ENCODE data around the gene STXBP1. TPM values are rescaled to one million over a fixed set of nuclear protein-coding genes. Genes with fewer than 3 reads are reported as not detected.

The STXBP1 gene
- total and polyA plus RNA-seq, 2 of the 4 experiments (the other 2 are of a cell fraction), result 15.8 to 22.6 TPM

- peak overlapping the region; percentile 84 for H2AFZ ChIP-seq (replicated peaks; ENCODE audit: low read length, poor library complexity)
- no peak for ATAC-seq (ENCODE audit: low read depth)
- H2AK9ac ChIP-seq (replicated peaks; ENCODE audit: low read depth, low read length, poor library complexity), result peak overlapping the region; percentile 71
- dilution Hi-C loops (cut with HindIII; ENCODE audit: low sequenced_read_pairs, unreplicated experiment) (no loop called here), intact Hi-C loops (cut with micrococcal nuclease) (no loop called here), in situ Hi-C loops (cut with MboI; ENCODE audit: low sequenced_read_pairs) (no loop called here)
- WGBS, 2 experiments (ENCODE audit: extremely low coverage in 2 of 2, insufficient read length in 1 of 2), result 11% methylated on average over 21 of the region's 55 CpGs; no CpG with 5 or more reads in 1 of the 2 experiments
- no peaks in the 10 kb centered on the region for H3K36me3 ChIP-seq (ENCODE audit: control insufficient read depth, insufficient read depth, low read length)
- H2BK5ac ChIP-seq (ENCODE audit: low read depth, low read length, poor library complexity, severe bottlenecking), result peak overlapping the region; percentile 78
- no peak overlapping the region for H4K91ac ChIP-seq (ENCODE audit: insufficient read depth, low read depth, low read length)
- H3K4me1 ChIP-seq (ENCODE audit: control insufficient read depth, insufficient read depth, low read length), result peaks cover 11% of the 10 kb centered on the region
- peak overlapping the region; percentile 14; the same call in 1 of the 2 replicates for H3K9ac ChIP-seq (ENCODE audit: low read depth, low read length)
- ChIA-PET CTCF (interaction anchor here (0.6 to 1.2 kb wide), 4 partner anchors 8 to 127 kb away, joined by 3 to 13 read pairs (median 4); partner anchors contain the start of gene TOR2A), POLR2A (ENCODE audit: unreplicated experiment) (no interaction called here)
- peak overlapping the region; percentile 85; the same call in 1 of the 2 replicates for H3K23ac ChIP-seq (ENCODE audit: low read depth, low read length)
- no peak overlapping the region for H3K56ac ChIP-seq (ENCODE audit: extremely low read depth, insufficient read depth, low read length)
- DNase-seq, result peak; percentile 38
- peaks cover 0 to 7% of the 10 kb centered on the region in 2 experiments for H3K79me1 ChIP-seq (ENCODE audit: low read depth in 1 of 2, low read length in 2 of 2)
- peak; percentile 79 for TF ChIP-seq USF2 (IDR thresholded peaks at IDR 0.05; ENCODE audit: low read depth, low read length)
- no peak for TF ChIP-seq CEBPB (IDR thresholded peaks at IDR 0.05; ENCODE audit: low read depth, low read length)
- H2BK15ac ChIP-seq (ENCODE audit: low read depth, low read length), result no peak overlapping the region
- H3K18ac ChIP-seq (ENCODE audit: low read depth, low read length), result peak overlapping the region; percentile 12
- 0 out of 4 replicates have a peak overlapping the region, but pooled peaks of 1 of the 2 experiments have one; percentile 16 for H4K8ac ChIP-seq (ENCODE audit: low read depth in 2 of 2, low read length in 2 of 2)
- H2AK5ac ChIP-seq (ENCODE audit: low read depth, low read length), result peak overlapping the region; percentile 20; the same call in 1 of the 2 replicates
- no peaks in the 10 kb centered on the region for H3K9me3 ChIP-seq (ENCODE audit: control insufficient read depth, insufficient read depth, low read length)
- peak overlapping the region; percentile 55 for H3K4ac ChIP-seq (ENCODE audit: low read depth, low read length)
- no peak overlapping the region for H4K5ac ChIP-seq (ENCODE audit: low read depth, low read length)
- H3K9me1 ChIP-seq (ENCODE audit: insufficient read depth, low read length), result no peaks in the 10 kb centered on the region; the same call in 1 of the 2 replicates
- peak overlapping the region; percentile 4; the same call in 1 of the 2 replicates for H2BK120ac ChIP-seq (ENCODE audit: low read depth, low read length)
- peaks cover 12% of the 10 kb centered on the region for H4K20me1 ChIP-seq (ENCODE audit: insufficient read depth, low read length)
- no peak overlapping the region; the same call in 1 of the 2 replicates for H3K4me3 ChIP-seq (ENCODE audit: insufficient read depth, low read depth, low read length)
- H3K4me2 ChIP-seq (ENCODE audit: low read depth, low read length), result peak overlapping the region; percentile 56
- no peak overlapping the region for H2BK20ac ChIP-seq (ENCODE audit: low read depth, low read length)
- peak overlapping the region; percentile 51; the same call in 1 of the 2 replicates for H3K27ac ChIP-seq (ENCODE audit: insufficient read depth, low read length)
- 0 out of 2 replicates have a peak overlapping the region, but pooled peaks have one; percentile 8 for H3K14ac ChIP-seq (replicated peaks; ENCODE audit: low read depth, low read length)
- no peaks in the 10 kb centered on the region for H3K27me3 ChIP-seq (ENCODE audit: control insufficient read depth, insufficient read depth, low read length)
- no TSS peak for BruUV-seq (replicated peaks)
Observed at GRCh38 chr9:127608104-127608966, 3.7 kb upstream of the STXBP1 start.
